Neural crest cell (in vitro differentiated cells): ENCODE data around the gene SLC35B1. TPM values are rescaled to one million over a fixed set of nuclear protein-coding genes. Genes with fewer than 3 reads are reported as not detected.
"Not testable (repeated sequence)": the region's sequence is repeated elsewhere in the genome, so short reads cannot be mapped to it uniquely, and the experiment has no call there.

Source experiments
- DNase-seq: peaks from one replicate; pipeline ENCODE4 v3.0.0; 2021; ENCODE audit warnings: low read depth, mixed read lengths, low spot score
- H3K27ac Mint-ChIP-seq: one replicate; pipeline ENCODE4 v1.8.0; 2021; ENCODE audit warnings: mild to moderate bottlenecking, mixed read lengths; ENCODE audit not compliant: unreplicated experiment
- H3K27me3 Mint-ChIP-seq: 2 replicates; pipeline ENCODE4 v1.8.0; 2021; ENCODE audit warnings: low read depth, mild to moderate bottlenecking, mixed read lengths
- H3K36me3 Mint-ChIP-seq: 2 replicates; pipeline ENCODE4 v1.8.0; 2021; ENCODE audit warnings: low read depth, mild to moderate bottlenecking, mixed read lengths
- H3K4me1 Mint-ChIP-seq: 2 replicates; pipeline ENCODE4 v1.8.0; 2021; ENCODE audit warnings: mixed read lengths
- H3K4me3 Mint-ChIP-seq: one replicate; pipeline ENCODE4 v1.8.0; 2021; ENCODE audit warnings: mild to moderate bottlenecking, mixed read lengths
- H3K9me3 Mint-ChIP-seq: 2 replicates; pipeline ENCODE4 v1.8.0; 2021; ENCODE audit warnings: mixed read lengths
- CTCF ChIP-seq: fragments of 200-600 bp; sonication (generic); conservative IDR thresholded peaks from 2 replicates; pipeline ENCODE4 v1.5.0; 2021; ENCODE audit warnings: antibody characterized with exemption, mild to moderate bottlenecking
- total RNA-seq: library from RNA; stranded (reverse); gene quantifications from 2 replicates; pipeline ENCODE4 v1.2.1, GENCODE V29; 2021

The SLC35B1 gene
- total RNA-seq, 1 donor from 2014 or later, result 89.6 TPM

GRCh38 chr17:49677134-49677932 is 30.4 kb downstream of the SLC35B1 start:
- H3K9me3 Mint-ChIP-seq, result peaks cover 6% of the 10 kb centered on the region
- H3K27me3 Mint-ChIP-seq, result peaks cover 21% of the 10 kb centered on the region
- peak; percentile 98 for DNase-seq
- H3K4me1 Mint-ChIP-seq, result peaks cover 40% of the 10 kb centered on the region
- H3K27ac Mint-ChIP-seq, result peak overlapping the region; percentile 98
- peak overlapping the region; percentile 97 for H3K4me3 Mint-ChIP-seq
- no peak for TF ChIP-seq CTCF
- H3K36me3 Mint-ChIP-seq, result peaks cover 5% of the 10 kb centered on the region

GRCh38 chr17:49676276-49676868 is 31.4 kb downstream of the SLC35B1 start:
- DNase-seq, result no peak
- TF ChIP-seq CTCF, result no peak
- Mint-ChIP-seq H3K27me3 (peaks cover 21% of the 10 kb centered on the region), H3K36me3 (peaks cover 5% of the 10 kb centered on the region), H3K4me1 (peaks cover 40% of the 10 kb centered on the region), H3K4me3 (peak overlapping the region; percentile 97), H3K9me3 (peaks cover 6% of the 10 kb centered on the region), H3K27ac (peak overlapping the region; percentile 98)

GRCh38 chr17:49674507-49674906 is 33.3 kb downstream of the SLC35B1 start:
- Mint-ChIP-seq H3K9me3 (peaks cover 6% of the 10 kb centered on the region), H3K4me3 (peak overlapping the region; percentile 50), H3K27me3 (peaks cover 12% of the 10 kb centered on the region), H3K36me3 (peaks cover 5% of the 10 kb centered on the region), H3K4me1 (peaks cover 40% of the 10 kb centered on the region), H3K27ac (no peak overlapping the region)
- no peak for TF ChIP-seq CTCF
- no peak for DNase-seq

- Mint-ChIP-seq H3K27me3 (peaks cover 12% of the 10 kb centered on the region), H3K4me1 (peaks cover 40% of the 10 kb centered on the region)
- not testable (repeated sequence) for H3K9me3 Mint-ChIP-seq, H3K27ac Mint-ChIP-seq, DNase-seq, H3K36me3 Mint-ChIP-seq, H3K4me3 Mint-ChIP-seq
These were observed 34.1 kb downstream of the SLC35B1 start for GRCh38 chr17:49673679-49674078.

- H3K27ac Mint-ChIP-seq, result no peak overlapping the region
- no peak for TF ChIP-seq CTCF
- H3K4me3 Mint-ChIP-seq, result peak overlapping the region; percentile 32
- no peaks in the 10 kb centered on the region for H3K27me3 Mint-ChIP-seq
- DNase-seq, result no peak
- peaks cover 15% of the 10 kb centered on the region for H3K4me1 Mint-ChIP-seq
- H3K9me3 Mint-ChIP-seq, result no peaks in the 10 kb centered on the region
- H3K36me3 Mint-ChIP-seq, result peaks cover 2% of the 10 kb centered on the region
These were observed 37.1 kb downstream of the SLC35B1 start for GRCh38 chr17:49670641-49671040.

- Mint-ChIP-seq H3K27me3 (no peaks in the 10 kb centered on the region), H3K4me3 (no peak overlapping the region), H3K27ac (no peak overlapping the region), H3K36me3 (peaks cover 2% of the 10 kb centered on the region), H3K4me1 (peaks cover 10% of the 10 kb centered on the region), H3K9me3 (no peaks in the 10 kb centered on the region)
- TF ChIP-seq CTCF, result no peak
- no peak for DNase-seq
These were observed 37.8 kb downstream of the SLC35B1 start for GRCh38 chr17:49670002-49670401.
